ENCODE data around the gene XXYLT1. TPM values are rescaled to one million over a fixed set of nuclear protein-coding genes. Genes with fewer than 3 reads are reported as not detected.

Gene XXYLT1
- total and polyA plus RNA-seq, 8 donors, result 1.8 to 5.0 (median 2.6) TPM

DNA sequence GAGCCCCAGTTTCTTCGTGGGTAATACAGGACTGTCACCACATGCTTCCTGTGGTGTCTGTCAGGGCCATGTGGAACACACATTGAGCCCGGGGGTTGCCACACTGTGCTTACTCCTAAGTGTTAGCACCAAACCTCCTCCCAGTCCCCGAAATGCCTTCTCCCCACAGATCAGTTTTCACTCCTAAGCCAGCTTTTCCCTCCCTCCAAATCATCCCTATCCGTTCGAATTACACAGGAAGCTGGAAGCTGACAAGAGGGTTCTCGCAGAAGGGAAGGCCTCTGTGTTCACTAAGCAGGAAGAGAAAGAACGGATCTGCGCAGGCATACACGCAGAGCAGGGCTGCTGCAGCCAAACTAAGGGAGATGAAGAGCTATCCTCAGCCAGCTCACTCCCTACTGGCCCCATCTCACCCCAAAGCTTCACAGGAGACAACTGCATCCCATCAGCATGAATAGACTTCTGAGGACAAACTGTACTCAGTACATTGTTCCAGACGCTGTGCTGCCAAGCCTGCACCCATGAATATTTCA, 32.3 kb downstream of the XXYLT1 start:
- 75 to 78% methylated on average over 10 of the region's 10 CpGs for WGBS, 2 donors
- no peak overlapping the region for H3K4me3 ChIP-seq
- DNase-seq (peak in 2 of 6 donors; percentile 6 to 12), ATAC-seq (peak in 1 of 4 donors; percentile 47), FAIRE-seq (no peak)
- no peaks in the 10 kb centered on the region for H3K9me3 ChIP-seq
- H3K27me3 ChIP-seq, result no peaks in the 10 kb centered on the region
- no peak overlapping the region for H3K27ac ChIP-seq
- H3K4me1 ChIP-seq, result no peaks in the 10 kb centered on the region
- no peaks in the 10 kb centered on the region for H3K36me3 ChIP-seq
- intact Hi-C loops (cut with DNase I), result no loop called here
- TF ChIP-seq, protein P1, sequence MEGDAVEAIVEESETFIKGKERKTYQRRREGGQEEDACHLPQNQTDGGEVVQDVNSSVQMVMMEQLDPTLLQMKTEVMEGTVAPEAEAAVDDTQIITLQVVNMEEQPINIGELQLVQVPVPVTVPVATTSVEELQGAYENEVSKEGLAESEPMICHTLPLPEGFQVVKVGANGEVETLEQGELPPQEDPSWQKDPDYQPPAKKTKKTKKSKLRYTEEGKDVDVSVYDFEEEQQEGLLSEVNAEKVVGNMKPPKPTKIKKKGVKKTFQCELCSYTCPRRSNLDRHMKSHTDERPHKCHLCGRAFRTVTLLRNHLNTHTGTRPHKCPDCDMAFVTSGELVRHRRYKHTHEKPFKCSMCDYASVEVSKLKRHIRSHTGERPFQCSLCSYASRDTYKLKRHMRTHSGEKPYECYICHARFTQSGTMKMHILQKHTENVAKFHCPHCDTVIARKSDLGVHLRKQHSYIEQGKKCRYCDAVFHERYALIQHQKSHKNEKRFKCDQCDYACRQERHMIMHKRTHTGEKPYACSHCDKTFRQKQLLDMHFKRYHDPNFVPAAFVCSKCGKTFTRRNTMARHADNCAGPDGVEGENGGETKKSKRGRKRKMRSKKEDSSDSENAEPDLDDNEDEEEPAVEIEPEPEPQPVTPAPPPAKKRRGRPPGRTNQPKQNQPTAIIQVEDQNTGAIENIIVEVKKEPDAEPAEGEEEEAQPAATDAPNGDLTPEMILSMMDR (IDR thresholded peaks at IDR 0.05), result no peak

DNA sequence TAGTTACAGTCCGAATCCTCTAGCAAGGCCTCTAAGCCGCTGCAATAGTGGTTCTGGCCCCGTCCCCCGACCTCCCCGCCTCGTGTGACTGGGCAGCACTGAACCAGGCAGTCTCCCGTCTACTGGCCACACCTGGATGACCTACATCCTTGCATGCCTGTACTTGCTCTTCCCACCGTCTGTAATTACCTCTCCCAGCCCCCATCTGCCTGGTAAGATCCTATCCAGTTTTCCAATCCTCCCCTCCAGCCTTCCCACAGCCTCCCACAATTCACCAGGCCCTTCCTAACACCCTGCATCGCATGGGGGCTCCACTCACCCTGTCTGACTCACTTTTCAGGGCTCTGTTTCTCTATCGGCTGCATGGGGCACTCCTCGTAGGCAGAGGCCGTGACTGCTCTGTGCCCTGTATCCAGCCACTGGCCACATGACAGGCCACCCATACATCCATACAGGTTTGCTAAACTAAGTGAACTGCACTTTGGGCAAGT, 32.8 kb downstream of the XXYLT1 start:
- ATAC-seq (no peak), FAIRE-seq (no peak), DNase-seq (peak in 2 of 6 donors; percentile 1 to 26)
- Histone ChIP-seq H3K27me3 (no peaks in the 10 kb centered on the region), H3K27ac (no peak overlapping the region), H3K4me1 (no peaks in the 10 kb centered on the region), H3K36me3 (no peaks in the 10 kb centered on the region), H3K9me3 (no peaks in the 10 kb centered on the region), H3K4me3 (no peak overlapping the region)
- intact Hi-C loops (cut with DNase I), result no loop called here
- TF ChIP-seq, protein P1 (IDR thresholded peaks at IDR 0.05), result no peak
- 90 to 94% methylated on average over 12 of the region's 12 CpGs for WGBS, 2 donors

DNA sequence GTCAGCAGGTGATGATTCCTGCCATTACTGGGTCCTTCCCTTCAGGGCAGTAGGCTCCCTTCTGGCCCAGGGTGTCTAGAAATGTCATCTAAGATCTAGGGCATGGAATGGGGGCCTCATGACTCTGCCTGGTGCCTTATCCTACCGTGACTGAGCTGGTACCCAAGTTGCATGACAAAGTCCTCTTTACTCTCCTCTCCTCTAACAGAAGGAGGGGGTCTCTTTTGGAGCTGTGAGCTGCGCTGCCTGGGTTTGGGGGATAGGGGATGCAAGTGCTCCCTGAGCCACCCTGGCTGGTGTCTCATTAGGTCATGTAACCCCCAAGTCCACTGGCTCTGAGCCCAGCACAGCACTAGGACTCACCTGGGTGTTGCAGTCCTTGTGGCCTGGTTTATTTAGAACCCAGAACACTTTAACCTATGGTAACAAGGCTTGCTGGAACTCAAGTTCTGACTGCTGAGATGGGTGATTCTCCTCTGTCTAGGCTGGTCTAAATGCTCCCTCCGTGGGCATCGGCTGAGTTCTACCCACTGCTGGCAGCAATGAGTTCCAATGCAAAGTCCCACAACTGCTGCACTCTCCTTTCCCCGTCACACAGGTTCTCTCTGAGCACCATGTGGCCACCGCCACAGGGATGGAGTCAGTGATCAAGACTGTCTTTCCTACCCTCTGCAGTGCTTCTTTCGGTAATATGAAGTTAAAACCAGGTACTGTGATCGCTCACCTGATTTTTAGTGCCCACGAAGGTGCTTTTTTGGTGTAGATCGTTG, 34.0 kb downstream of the XXYLT1 start:
- FAIRE-seq (no peak), DNase-seq (peak in 1 of 6 donors; percentile 1), ATAC-seq (no peak)
- no peaks in the 10 kb centered on the region for H3K4me1 ChIP-seq
- H3K4me3 ChIP-seq, result no peak overlapping the region
- H3K27ac ChIP-seq, result no peak overlapping the region
- intact Hi-C loops (cut with DNase I), result no loop called here
- H3K9me3 ChIP-seq, result no peaks in the 10 kb centered on the region
- TF ChIP-seq, protein P1 (IDR thresholded peaks at IDR 0.05), result no peak
- H3K27me3 ChIP-seq, result no peaks in the 10 kb centered on the region
- no peaks in the 10 kb centered on the region for H3K36me3 ChIP-seq
- WGBS, 2 donors, result 96 to 97% methylated on average over 10 of the region's 10 CpGs

GRCh38 chr3:195236076-195236798, 34.7 kb downstream of the XXYLT1 start:
- TF ChIP-seq, protein P1 (IDR thresholded peaks at IDR 0.05), result no peak
- no peak overlapping the region for H3K4me3 ChIP-seq
- intact Hi-C loops (cut with DNase I), result no loop called here
- no peaks in the 10 kb centered on the region for H3K36me3 ChIP-seq
- H3K27me3 ChIP-seq, result no peaks in the 10 kb centered on the region
- ATAC-seq (no peak), FAIRE-seq (no peak), DNase-seq (peak in 2 of 6 donors; percentile 1 to 27)
- 95 to 100% methylated on average over 5 of the region's 5 CpGs for WGBS, 2 donors
- no peak overlapping the region for H3K27ac ChIP-seq
- no peaks in the 10 kb centered on the region for H3K4me1 ChIP-seq
- no peaks in the 10 kb centered on the region for H3K9me3 ChIP-seq

Data from pancreas (tissue), 10 donors.